Endothelial cell of umbilical vein (primary cell): Measurements from ENCODE around the gene NLRC3. TPM values are rescaled to one million over a fixed set of nuclear protein-coding genes. Genes with fewer than 3 reads are reported as not detected.

ENCODE experiments used
- BruUV-seq: library from RNA; stranded (reverse); fragments of 400-500 nt; replicated peaks from 2 replicates; lab custom pipeline; 2021; lab: Mats Ljungman, UMichigan
- CTCF ChIA-PET: fragments of 300-600, 350-600 bp; sonication (Branson Sonifier 250); formaldehyde crosslinking; loops from one replicate; lab custom pipeline; 2021; ENCODE audit warnings: antibody characterized with exemption, inconsistent platforms; lab: Charles Lee
- POLR2A ChIA-PET: fragments of 300-600, 350-600 bp; sonication (Branson Sonifier 250); formaldehyde crosslinking; loops from one replicate; lab custom pipeline; 2021; ENCODE audit warnings: antibody characterized with exemption, inconsistent platforms; lab: Charles Lee
- DNase-seq: peaks from one replicate; pipeline ENCODE4 v3.0.0-alpha.2; 2011; ENCODE audit warnings: low read depth, low spot score
- FAIRE-seq: peaks from 2 replicates; lab custom pipeline; 2011; peaks lifted over from hg19 to GRCh38; lab: Jason Lieb, UNC
- H2AFZ ChIP-seq: 2 replicates; pipeline ENCODE4 v1.6.0; 2012; ENCODE audit warnings: low read depth, low read length, control low read depth, inconsistent platforms
- H3K27ac ChIP-seq: 2 replicates; pipeline ENCODE4 v1.5.1; 2011; ENCODE audit warnings: low read depth, mild to moderate bottlenecking, control low read depth, low read length, moderate library complexity; ENCODE audit not compliant: insufficient read depth
- H3K27me3 ChIP-seq, 2 experiments: 2 replicates each; pipeline versions ENCODE4 v1.6.0 to v1.6.1; 2011; ENCODE audit warnings: low read length in 2 of 2, mixed read lengths in 1 of 2; ENCODE audit not compliant: control insufficient read depth in 2 of 2, insufficient read depth in 2 of 2
- H3K36me3 ChIP-seq, 2 experiments: 2 replicates in 1 of 2; 3 replicates in 1 of 2; pipeline ENCODE4 v1.5.1; 2011; ENCODE audit warnings: low read length in 2 of 2, mild to moderate bottlenecking in 1 of 2, moderate library complexity in 1 of 2; ENCODE audit not compliant: control insufficient read depth in 2 of 2, insufficient read depth in 2 of 2; ENCODE audit errors: extremely low read depth in 1 of 2
- H3K4me1 ChIP-seq: 3 replicates; pipeline ENCODE4 v1.5.1; 2011; ENCODE audit warnings: mild to moderate bottlenecking, low read length; ENCODE audit not compliant: control insufficient read depth, insufficient read depth; ENCODE audit errors: extremely low read depth
- H3K4me2 ChIP-seq: 2 replicates; pipeline ENCODE4 v1.6.1; 2011; ENCODE audit warnings: low read length, control low read depth, mixed read lengths; ENCODE audit not compliant: insufficient read depth
- H3K4me3 ChIP-seq, 3 experiments: fragments of 200-600 bp in 1 of 3; sonication (generic), shearing (Covaris generic) in 1 of 3; replicated peaks in 1 of 3; 2 replicates each; pipeline ENCODE4 v1.5.1; 2011 to 2016; ENCODE audit warnings: control low read depth in 3 of 3, low read length in 3 of 3, mild to moderate bottlenecking in 2 of 3, inconsistent platforms in 1 of 3, low read depth in 1 of 3, moderate library complexity in 1 of 3; ENCODE audit not compliant: insufficient read depth in 1 of 3
- H3K79me2 ChIP-seq: 2 replicates; pipeline ENCODE4 v1.6.0; 2012; ENCODE audit warnings: low read length, inconsistent platforms; ENCODE audit not compliant: control insufficient read depth, insufficient read depth
- H3K9ac ChIP-seq: replicated peaks from 2 replicates; pipeline ENCODE3; 2011; ENCODE audit warnings: low read length, control low read depth; ENCODE audit not compliant: insufficient read depth; ENCODE audit errors: extremely low read depth
- H3K9me1 ChIP-seq: replicated peaks from 3 replicates; pipeline ENCODE4 v1.6.0; 2011; ENCODE audit warnings: mild to moderate bottlenecking, low read length; ENCODE audit not compliant: control insufficient read depth, insufficient read depth; ENCODE audit errors: extremely low read depth
- H3K9me3 ChIP-seq: replicated peaks from 2 replicates; pipeline ENCODE4 v1.5.1; 2012; ENCODE audit warnings: low read length, inconsistent platforms; ENCODE audit not compliant: control insufficient read depth, insufficient read depth
- H4K20me1 ChIP-seq: replicated peaks from 2 replicates; pipeline ENCODE3; 2011; ENCODE audit warnings: mild to moderate bottlenecking, low read length; ENCODE audit not compliant: control insufficient read depth, insufficient read depth; ENCODE audit errors: extremely low read depth
- CTCF ChIP-seq, 2 donors: IDR thresholded peaks; 1 replicate in 1 of 2; 2 replicates in 1 of 2; pipeline ENCODE4 v1.5.1; 2011; ENCODE audit warnings: low read length in 2 of 2, mild to moderate bottlenecking in 2 of 2, moderate library complexity in 2 of 2, control low read depth in 1 of 2, inconsistent platforms in 1 of 2, low read depth in 1 of 2; ENCODE audit not compliant: insufficient read depth in 1 of 2; ENCODE audit errors: extremely low read depth in 1 of 2
- EZH2 ChIP-seq: IDR thresholded peaks from 2 replicates; pipeline ENCODE4 v1.6.1; 2012; ENCODE audit warnings: borderline replicate concordance, low read depth, mild to moderate bottlenecking, moderate library complexity, low read length, inconsistent platforms; ENCODE audit not compliant: severe bottlenecking
- FOS ChIP-seq: IDR thresholded peaks from 2 replicates; pipeline ENCODE4 v1.6.1; 2011; ENCODE audit warnings: mild to moderate bottlenecking, low read length, moderate library complexity, borderline replicate concordance; ENCODE audit not compliant: insufficient read depth
- GATA2 ChIP-seq: IDR thresholded peaks from 2 replicates; pipeline ENCODE4 v1.7.0; 2011; ENCODE audit warnings: low read depth, mild to moderate bottlenecking, moderate library complexity, mixed read lengths, low read length; ENCODE audit not compliant: insufficient read length, insufficient read depth
- JUN ChIP-seq: IDR thresholded peaks from 2 replicates; pipeline ENCODE4 v1.6.1; 2011; ENCODE audit warnings: borderline replicate concordance, low read depth; ENCODE audit not compliant: insufficient read length, insufficient read depth
- MAX ChIP-seq: IDR thresholded peaks from 2 replicates; pipeline ENCODE4 v1.6.1; 2011; ENCODE audit not compliant: insufficient read depth, insufficient read length
- MYC ChIP-seq: IDR thresholded peaks from one replicate; pipeline ENCODE4 v1.6.1; 2011; ENCODE audit warnings: mild to moderate bottlenecking, low read depth, low read length
- POLR2A ChIP-seq: IDR thresholded peaks from 2 replicates; pipeline ENCODE4 v1.6.1; 2012; ENCODE audit warnings: low read depth, mild to moderate bottlenecking, control low read depth, low read length
- POLR2AphosphoS5 ChIP-seq: IDR thresholded peaks from 2 replicates; pipeline ENCODE4 v1.6.1; 2012; ENCODE audit warnings: low read depth, mild to moderate bottlenecking, control low read depth, low read length, moderate library complexity; ENCODE audit not compliant: insufficient read depth
- dilution Hi-C: fragments of 300-500 bp; cut with MboI; formaldehyde crosslinking; loops from one replicate; pipeline ENCODE4 v1.15.0; 2019; ENCODE audit warnings: low sequenced_read_pairs; ENCODE audit not compliant: extremely low pct_ligation_motif_present
- intact Hi-C: fragments of 100-400 bp; cut with micrococcal nuclease; formaldehyde crosslinking; loops from one replicate; pipeline ENCODE4 v1.10.0; 2022
- polyA plus RNA-seq, 4 experiments: library from polyadenylated mRNA; depleted of rRNA in 3 of 4; stranded (reverse) in 3 of 4; unstranded in 1 of 4; fragments of >200 nt; gene quantifications; 2 replicates each; pipeline versions ENCODE4 v1.2.1 to v1.2.3, GENCODE V29; 2011 to 2012; ENCODE audit warnings: missing spikeins in 1 of 4
- total RNA-seq: library from RNA; stranded (reverse); gene quantifications from 2 replicates; pipeline ENCODE4 v1.2.3, GENCODE V29; 2021

The NLRC3 gene
- total and polyA plus RNA-seq, 2 donors (not counting 3 experiments of a cell fraction or from before 2014, with no cell fraction given): 0.84 to 3.4 TPM

DNA sequence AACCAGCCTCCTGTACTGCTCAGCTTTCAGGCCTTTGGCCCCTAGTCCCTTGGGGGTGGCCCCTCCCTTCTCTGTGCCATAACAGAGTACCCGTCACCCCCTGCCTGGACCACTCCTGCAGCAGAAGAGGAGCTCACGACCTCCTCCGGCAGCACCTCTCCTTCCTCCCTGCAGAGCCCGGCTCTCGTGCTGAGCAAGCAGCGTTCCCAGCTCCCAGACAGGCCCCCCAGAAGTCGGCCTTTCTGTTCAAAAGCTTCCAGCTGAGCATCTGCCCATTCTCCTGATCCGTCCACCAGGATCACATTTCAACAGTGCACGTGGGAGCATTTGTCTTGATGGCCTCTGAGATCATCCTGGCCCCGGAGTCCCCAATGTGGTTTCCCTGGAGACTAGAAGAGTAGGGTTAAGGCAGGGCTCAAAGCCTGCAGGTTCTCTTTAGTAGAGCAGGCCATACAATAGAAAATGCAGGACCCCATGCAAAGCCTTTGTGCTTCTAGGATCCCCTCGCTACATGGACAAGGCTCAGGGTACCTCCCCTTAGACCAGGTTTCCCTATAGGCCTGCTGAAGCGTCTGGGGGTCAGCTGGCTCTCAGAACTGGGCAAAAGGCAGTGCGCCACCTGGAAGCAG is 35.6 kb downstream of the NLRC3 start:
- H3K4me1 ChIP-seq: no peaks in the 10 kb centered on the region
- no TSS peak for BruUV-seq
- H3K9me1 ChIP-seq: no peaks in the 10 kb centered on the region
- ChIA-PET POLR2A (no interaction called here), CTCF (interaction anchor here (0.7 kb wide), 2 partner anchors 15 to 22 kb away, joined by 3 read pairs; no protein-coding TSS in a partner anchor)
- H4K20me1 ChIP-seq: no peaks in the 10 kb centered on the region
- dilution Hi-C loops: no loop called here
- H3K27me3 ChIP-seq: no peaks in the 10 kb centered on the region
- no peaks in the 10 kb centered on the region for H3K79me2 ChIP-seq
- no peak for DNase-seq
- no peak overlapping the region for H3K27ac ChIP-seq
- H3K9me3 ChIP-seq: no peaks in the 10 kb centered on the region
- TF ChIP-seq POLR2A: no peak
- no peak for TF ChIP-seq EZH2
- TF ChIP-seq POLR2AphosphoS5: no peak
- TF ChIP-seq JUN: no peak
- no peak for TF ChIP-seq MAX
- TF ChIP-seq MYC: no peak
- no peak for TF ChIP-seq FOS
- TF ChIP-seq CTCF (IDR thresholded peaks at IDR 0.05; ENCODE audit: extremely low read depth in 1 of 2, insufficient read depth in 1 of 2, low read depth in 1 of 2, low read length in 2 of 2): no peak
- TF ChIP-seq GATA2: no peak
- FAIRE-seq: no peak
- H3K36me3 ChIP-seq: no peaks in the 10 kb centered on the region
- no peak overlapping the region for H2AFZ ChIP-seq
- no peak overlapping the region for H3K4me2 ChIP-seq
- H3K9ac ChIP-seq: no peak overlapping the region
- intact Hi-C loops: no loop called here
- no peak overlapping the region for H3K4me3 ChIP-seq
